Stomach (tissue), 9 donors: Measurements from ENCODE around the gene INSIG2. TPM values are rescaled to one million over a fixed set of nuclear protein-coding genes. Genes with fewer than 3 reads are reported as not detected.

Experiments used
- DNase-seq, 2 donors: peaks; one replicate each; pipeline versions ENCODE4 v3.0.0 to v3.0.0-alpha.2; 2013 to 2019
- H3K27ac ChIP-seq, 5 donors: fragments of 200-600 bp in 4 of 5; sonication (generic) in 4 of 5; one replicate each; pipeline ENCODE4 v1.5.1; 2013 to 2019; ENCODE audit warnings: mild to moderate bottlenecking in 1 of 5, moderate library complexity in 1 of 5
- H3K27me3 ChIP-seq, 3 donors: fragments of 200-600 bp; sonication (generic); one replicate each; pipeline ENCODE4 v1.5.1; 2017 to 2019; ENCODE audit warnings: mixed run types in 1 of 3
- H3K36me3 ChIP-seq, 4 donors: fragments of 200-600 bp; sonication (generic); 1 replicate in 3 of 4; 2 replicates in 1 of 4; pipeline ENCODE4 v1.5.1; 2016 to 2019
- H3K4me1 ChIP-seq, 4 donors: fragments of 200-600 bp; sonication (generic); one replicate each; pipeline ENCODE4 v1.5.1; 2016 to 2019
- H3K4me3 ChIP-seq, 4 donors: fragments of 200-600 bp; sonication (generic) in 3 of 4; one replicate each; pipeline ENCODE4 v1.5.1; 2016 to 2019; ENCODE audit warnings: mild to moderate bottlenecking in 1 of 4
- H3K9me3 ChIP-seq, 4 donors: fragments of 200-600 bp; sonication (generic); one replicate each; pipeline ENCODE4 v1.5.1; 2016 to 2019
- EP300 ChIP-seq: sonication (generic); formaldehyde crosslinking; IDR thresholded peaks from one replicate; pipeline ENCODE4 v1.6.1; 2017; ENCODE audit warnings: antibody characterized with exemption
- POLR2A ChIP-seq, 4 donors: fragments of 450-650 bp; IDR thresholded peaks; one replicate each; pipeline ENCODE4 v1.6.1; 2016; ENCODE audit warnings: antibody characterized with exemption in 4 of 4, control low read depth in 2 of 4, mild to moderate bottlenecking in 1 of 4, moderate library complexity in 1 of 4
- POLR2AphosphoS5 ChIP-seq, 3 donors: sonication (generic); formaldehyde crosslinking; IDR thresholded peaks; one replicate each; pipeline ENCODE4 v1.6.1; 2016; ENCODE audit warnings: antibody characterized with exemption in 3 of 3
- WGBS, 5 donors: extraction: QIAGEN DNeasy Blood & Tissue Kit in 3 of 5; methylation state at CpG; one replicate each; pipeline versions ENCODE4 v1.1.5 to v1.1.7; 2013 to 2018; 5-methylcytosine and 5-hydroxymethylcytosine counted together
- intact Hi-C: fragments of 100-400 bp; cut with DNase I; formaldehyde crosslinking; loops from one replicate; pipeline ENCODE4 v1.15.1; 2023; ENCODE audit warnings: low total_unique reads
- polyA plus RNA-seq, 3 donors: library from polyadenylated mRNA; stranded (reverse); fragments of 200-250 nt; gene quantifications; one replicate each; pipeline ENCODE4 v1.2.3, GENCODE V29; 2013
- total RNA-seq, 5 donors: library from RNA; depleted of rRNA; stranded (reverse); fragments of >200 nt; gene quantifications; one replicate each; pipeline versions ENCODE4 v1.1.0 to v1.2.3, GENCODE V29; 2014 to 2016
- TF ChIP-seq, protein P1 (sequence below), 7 experiments: fragments of 450-650 bp in 4 of 7; fragments of 200-600 bp in 3 of 7; sonication (generic) in 3 of 7; IDR thresholded peaks; one replicate each; pipeline ENCODE4 v1.5.1; 2016 to 2019; ENCODE audit warnings: antibody characterized with exemption in 7 of 7, control low read depth in 2 of 7, mild to moderate bottlenecking in 1 of 7
- donor health status: healthy with polysubstance abuse.
- donor health status: Bipolar disorder and iron deficiency.
- donor health status: healthy.

INSIG2 gene
- total and polyA plus RNA-seq, 8 donors = 6.7 to 37.8 (median 10.4) TPM

DNA sequence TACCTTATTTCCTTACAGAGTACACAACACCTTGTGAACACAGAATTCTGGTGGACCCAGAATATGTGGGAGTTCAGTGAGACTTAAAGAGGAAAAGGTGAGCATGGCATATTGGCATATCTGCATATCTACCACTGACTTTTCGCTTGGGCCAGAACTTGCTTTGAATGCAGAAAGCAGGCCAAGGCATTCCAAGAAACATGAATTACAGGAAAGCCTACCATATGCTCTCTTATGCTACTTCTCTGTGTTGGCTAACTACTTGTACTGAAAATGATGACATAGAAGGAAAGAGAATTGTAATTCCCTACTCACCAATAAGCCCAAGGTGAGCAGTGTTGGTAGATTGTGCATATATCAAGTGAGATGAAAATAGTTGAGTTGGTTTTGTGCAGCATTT lies 43.0 kb upstream of the INSIG2 start:
- no peaks in the 10 kb centered on the region for H3K36me3 ChIP-seq
- TF ChIP-seq EP300 = no peak
- no peak for TF ChIP-seq POLR2AphosphoS5 (IDR thresholded peaks at IDR 0.05)
- TF ChIP-seq POLR2A (IDR thresholded peaks at IDR 0.05) = no peak
- TF ChIP-seq, protein P1, sequence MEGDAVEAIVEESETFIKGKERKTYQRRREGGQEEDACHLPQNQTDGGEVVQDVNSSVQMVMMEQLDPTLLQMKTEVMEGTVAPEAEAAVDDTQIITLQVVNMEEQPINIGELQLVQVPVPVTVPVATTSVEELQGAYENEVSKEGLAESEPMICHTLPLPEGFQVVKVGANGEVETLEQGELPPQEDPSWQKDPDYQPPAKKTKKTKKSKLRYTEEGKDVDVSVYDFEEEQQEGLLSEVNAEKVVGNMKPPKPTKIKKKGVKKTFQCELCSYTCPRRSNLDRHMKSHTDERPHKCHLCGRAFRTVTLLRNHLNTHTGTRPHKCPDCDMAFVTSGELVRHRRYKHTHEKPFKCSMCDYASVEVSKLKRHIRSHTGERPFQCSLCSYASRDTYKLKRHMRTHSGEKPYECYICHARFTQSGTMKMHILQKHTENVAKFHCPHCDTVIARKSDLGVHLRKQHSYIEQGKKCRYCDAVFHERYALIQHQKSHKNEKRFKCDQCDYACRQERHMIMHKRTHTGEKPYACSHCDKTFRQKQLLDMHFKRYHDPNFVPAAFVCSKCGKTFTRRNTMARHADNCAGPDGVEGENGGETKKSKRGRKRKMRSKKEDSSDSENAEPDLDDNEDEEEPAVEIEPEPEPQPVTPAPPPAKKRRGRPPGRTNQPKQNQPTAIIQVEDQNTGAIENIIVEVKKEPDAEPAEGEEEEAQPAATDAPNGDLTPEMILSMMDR (IDR thresholded peaks at IDR 0.05) = no peak
- H3K27ac ChIP-seq = no peak overlapping the region
- intact Hi-C loops = no loop called here
- no peak overlapping the region for H3K4me3 ChIP-seq
- 82 to 95% (median 89%) methylated on average over 1 of the region's 1 CpG for WGBS, 5 donors
- H3K4me1 ChIP-seq = peaks cover 0 to 11% (median 3%) of the 10 kb centered on the region in 4 donors
- H3K27me3 ChIP-seq = peaks cover 0 to 47% (median 5%) of the 10 kb centered on the region in 3 donors
- no peaks in the 10 kb centered on the region for H3K9me3 ChIP-seq
- no peak for DNase-seq

DNA sequence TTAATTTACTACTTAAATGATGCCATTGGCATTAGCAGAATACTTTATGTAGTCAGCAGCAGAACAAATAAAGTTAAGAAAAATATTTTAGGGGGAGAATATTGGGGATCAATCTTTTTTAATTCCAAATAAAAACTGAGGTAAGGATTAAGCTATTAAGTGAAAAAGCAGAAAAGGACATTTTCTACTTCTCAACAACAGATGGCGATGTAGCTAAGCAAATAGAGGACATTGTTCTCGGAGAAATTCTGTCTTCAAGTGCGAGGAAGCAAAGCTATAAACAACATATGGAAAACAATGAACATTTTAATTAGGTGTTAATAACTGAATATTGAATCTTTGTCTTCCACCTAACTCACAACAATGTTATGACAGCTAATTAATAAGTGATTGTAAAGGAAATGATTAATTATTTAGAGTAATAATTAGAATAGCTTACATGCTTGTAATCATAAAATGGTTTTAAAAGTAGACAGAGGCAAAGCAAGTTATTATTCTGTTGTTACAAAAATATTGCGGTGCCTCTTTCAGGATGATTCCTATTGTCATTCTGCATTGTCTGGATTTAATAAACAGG lies 41.5 kb upstream of the INSIG2 start:
- Histone ChIP-seq H3K9me3 (no peaks in the 10 kb centered on the region), H3K4me3 (no peak overlapping the region), H3K4me1 (peaks cover 0 to 11% (median 3%) of the 10 kb centered on the region in 4 donors), H3K27ac (no peak overlapping the region), H3K27me3 (peaks cover 0 to 36% (median 0%) of the 10 kb centered on the region in 3 donors), H3K36me3 (no peaks in the 10 kb centered on the region)
- peak in 1 of 2 donors; percentile 67 for DNase-seq
- intact Hi-C loops = no loop called here
- WGBS, 5 donors = 7 to 10% (median 9%) methylated on average over 4 of the region's 4 CpGs
- TF ChIP-seq EP300 = no peak
- TF ChIP-seq, protein P1 (IDR thresholded peaks at IDR 0.05) = peak in 5 of 7 experiments; percentile 28 to 61 (median 41)

DNA sequence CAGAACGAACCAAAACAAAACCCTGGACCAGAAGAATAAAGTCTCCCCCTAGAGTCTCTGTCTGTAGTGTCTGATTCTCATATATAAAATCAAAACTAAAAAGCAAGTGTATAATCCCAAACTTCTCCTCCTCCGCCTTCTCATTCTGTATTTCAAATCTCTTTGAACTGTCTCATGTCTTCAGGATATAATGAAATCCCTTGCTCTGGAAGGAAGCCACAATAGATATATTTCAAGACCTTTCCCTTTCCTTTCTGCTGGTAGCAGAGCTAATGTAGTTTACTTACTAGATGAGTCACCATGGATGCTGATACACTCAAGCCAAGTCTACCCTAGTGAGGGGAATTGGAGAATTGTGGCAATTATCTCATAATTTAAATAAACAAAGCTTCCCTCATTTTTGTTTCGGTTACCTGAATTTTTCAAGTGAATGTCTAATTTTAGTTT lies 40.9 kb upstream of the INSIG2 start:
- Histone ChIP-seq H3K4me3 (no peak overlapping the region), H3K4me1 (peaks cover 0 to 11% (median 3%) of the 10 kb centered on the region in 4 donors), H3K27ac (no peak overlapping the region), H3K36me3 (no peaks in the 10 kb centered on the region), H3K9me3 (no peaks in the 10 kb centered on the region), H3K27me3 (peaks cover 0 to 40% (median 0%) of the 10 kb centered on the region in 3 donors)
- intact Hi-C loops = no loop called here
- TF ChIP-seq EP300 (no peak), POLR2AphosphoS5 (IDR thresholded peaks at IDR 0.05) (no peak)
- TF ChIP-seq, protein P1 (IDR thresholded peaks at IDR 0.05) = no peak
- peak in 1 of 2 donors; percentile 39 for DNase-seq
- 28 to 44% (median 29%) methylated on average over 3 of the region's 3 CpGs for WGBS, 5 donors

DNA sequence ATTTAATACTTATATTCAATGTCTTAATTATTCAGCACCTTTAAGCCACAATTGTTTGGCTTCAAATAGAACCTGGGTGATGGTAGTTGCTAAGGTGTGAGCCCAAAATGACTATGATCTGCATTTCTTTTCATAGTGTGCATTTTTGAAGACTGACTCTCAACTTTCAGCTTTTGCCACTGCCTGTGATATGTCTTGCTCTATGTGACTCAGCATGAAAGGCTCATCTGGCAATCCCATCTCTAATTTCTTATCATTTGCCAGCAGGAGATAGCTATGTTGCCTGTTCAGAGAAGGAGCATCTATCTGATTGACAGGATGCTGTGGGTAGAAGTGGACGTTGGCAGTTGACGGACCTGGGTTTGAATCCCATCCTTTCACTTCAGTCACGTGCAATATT lies 39.9 kb upstream of the INSIG2 start:
- H3K4me3 ChIP-seq = no peak overlapping the region
- DNase-seq = no peak
- WGBS, 5 donors = 78 to 88% (median 81%) methylated on average over 3 of the region's 3 CpGs
- peaks cover 0 to 11% (median 3%) of the 10 kb centered on the region in 4 donors for H3K4me1 ChIP-seq
- H3K27ac ChIP-seq = no peak overlapping the region
- H3K27me3 ChIP-seq = peaks cover 0 to 37% (median 0%) of the 10 kb centered on the region in 3 donors
- H3K9me3 ChIP-seq = no peaks in the 10 kb centered on the region
- intact Hi-C loops = no loop called here
- H3K36me3 ChIP-seq = no peaks in the 10 kb centered on the region
- TF ChIP-seq EP300 (no peak), POLR2AphosphoS5 (IDR thresholded peaks at IDR 0.05) (no peak), POLR2A (IDR thresholded peaks at IDR 0.05) (no peak)
- TF ChIP-seq, protein P1 (IDR thresholded peaks at IDR 0.05) = no peak
